Body of pancreas (tissue), 4 donors: ENCODE measurements around the gene BMP8A.

Experiments used
- POLR2A ChIP-seq, 3 donors: fragments of 450-650 bp; IDR thresholded peaks; one replicate each; pipeline ENCODE4 v1.6.1; 2016; ENCODE audit warnings: antibody characterized with exemption in 3 of 3, mild to moderate bottlenecking in 2 of 3
- TF ChIP-seq, protein P1 (sequence below), 7 experiments: fragments of 450-650 bp in 4 of 7; fragments of 200-600 bp in 3 of 7; sonication (generic) in 3 of 7; IDR thresholded peaks; one replicate each; pipeline ENCODE4 v1.5.1; 2016 to 2019; ENCODE audit warnings: antibody characterized with exemption in 7 of 7

DNA sequence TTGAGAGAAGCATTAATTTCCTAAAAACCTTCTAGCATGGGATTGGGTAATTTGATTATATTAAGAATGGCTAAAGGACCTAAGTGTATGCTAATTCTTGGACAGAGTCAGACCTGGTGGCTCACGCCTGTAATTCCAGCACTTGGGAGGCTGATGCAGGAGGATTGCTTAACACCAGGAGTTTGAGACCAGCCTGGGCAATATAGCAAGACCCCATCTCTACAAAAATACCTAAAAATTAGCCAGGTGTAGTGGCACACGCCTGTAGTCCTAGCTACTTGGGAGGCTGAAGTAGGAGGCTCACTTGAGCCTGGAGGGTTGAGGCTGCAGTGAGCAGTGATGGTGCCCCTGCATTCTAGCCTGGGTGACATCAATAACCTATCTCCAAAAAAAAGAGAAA lies 45.9 kb upstream of the BMP8A start:
- TF ChIP-seq, protein P1, sequence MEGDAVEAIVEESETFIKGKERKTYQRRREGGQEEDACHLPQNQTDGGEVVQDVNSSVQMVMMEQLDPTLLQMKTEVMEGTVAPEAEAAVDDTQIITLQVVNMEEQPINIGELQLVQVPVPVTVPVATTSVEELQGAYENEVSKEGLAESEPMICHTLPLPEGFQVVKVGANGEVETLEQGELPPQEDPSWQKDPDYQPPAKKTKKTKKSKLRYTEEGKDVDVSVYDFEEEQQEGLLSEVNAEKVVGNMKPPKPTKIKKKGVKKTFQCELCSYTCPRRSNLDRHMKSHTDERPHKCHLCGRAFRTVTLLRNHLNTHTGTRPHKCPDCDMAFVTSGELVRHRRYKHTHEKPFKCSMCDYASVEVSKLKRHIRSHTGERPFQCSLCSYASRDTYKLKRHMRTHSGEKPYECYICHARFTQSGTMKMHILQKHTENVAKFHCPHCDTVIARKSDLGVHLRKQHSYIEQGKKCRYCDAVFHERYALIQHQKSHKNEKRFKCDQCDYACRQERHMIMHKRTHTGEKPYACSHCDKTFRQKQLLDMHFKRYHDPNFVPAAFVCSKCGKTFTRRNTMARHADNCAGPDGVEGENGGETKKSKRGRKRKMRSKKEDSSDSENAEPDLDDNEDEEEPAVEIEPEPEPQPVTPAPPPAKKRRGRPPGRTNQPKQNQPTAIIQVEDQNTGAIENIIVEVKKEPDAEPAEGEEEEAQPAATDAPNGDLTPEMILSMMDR (IDR thresholded peaks at IDR 0.05): no peak
- TF ChIP-seq POLR2A (IDR thresholded peaks at IDR 0.05): no peak
